AML-193 (cell line): Measurements from ENCODE around the gene YJU2.

Source experiments
- DNase-seq, 2 experiments: peaks; one replicate each; lab custom pipeline; 2025; lab: John Stamatoyannopoulos, UW

Gene YJU2

DNA sequence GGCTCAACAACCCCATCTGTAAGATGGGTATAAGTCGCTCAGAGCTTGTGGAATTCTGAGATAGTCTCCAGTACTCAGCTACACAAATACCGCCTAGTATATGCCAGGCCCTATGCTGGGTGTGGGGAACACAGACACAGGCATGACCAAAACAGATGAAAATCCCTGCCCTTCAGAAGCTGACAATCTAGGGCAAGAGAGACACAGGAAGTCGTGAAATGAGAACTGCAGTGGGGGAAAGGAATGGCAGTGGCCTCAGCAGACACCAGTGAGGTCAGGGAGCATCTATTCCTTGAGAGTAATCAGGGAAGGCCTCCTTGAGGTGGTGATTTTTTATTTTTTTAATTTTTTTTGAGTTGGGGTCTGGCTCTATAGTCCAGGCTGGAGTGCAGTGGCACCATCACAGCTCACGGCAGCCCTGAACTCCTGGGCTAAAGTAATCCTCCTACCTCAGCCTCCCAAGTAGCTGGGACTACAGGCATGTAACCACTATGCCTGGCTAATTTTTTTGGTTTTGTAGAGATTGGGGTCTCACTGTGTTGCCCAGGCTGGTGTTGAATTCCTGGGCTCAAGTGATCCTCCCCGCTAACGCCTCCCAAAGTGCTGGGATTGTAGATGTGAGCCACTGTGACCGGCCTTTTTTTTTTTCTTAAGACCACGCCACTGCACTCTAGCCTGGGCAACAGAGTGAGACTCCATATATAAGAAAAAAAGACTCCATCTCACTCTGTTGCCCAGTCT, 52.1 kb downstream of the YJU2 start:
- DNase-seq = no peak

DNA sequence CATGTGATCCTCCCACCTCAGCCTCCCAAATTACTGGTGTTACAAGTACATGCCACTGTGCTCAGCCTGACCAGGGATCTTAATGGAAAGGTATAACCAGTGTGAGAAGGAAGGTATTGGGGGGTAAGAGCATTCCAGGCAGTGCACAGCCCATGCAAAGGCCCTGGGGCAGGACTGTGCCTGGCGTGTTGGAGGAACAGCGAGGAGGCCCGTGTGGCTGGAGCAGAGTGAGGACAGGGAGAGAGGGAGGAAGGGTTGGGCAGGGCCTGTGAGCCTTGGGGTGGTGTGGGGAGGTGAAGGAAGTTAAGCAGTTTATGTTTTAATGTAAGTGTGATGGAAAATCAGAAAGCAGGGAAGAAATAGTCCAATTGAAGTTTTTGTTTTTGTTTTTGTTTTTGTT, 53.7 kb downstream of the YJU2 start:
- no peak for DNase-seq

- no peak for DNase-seq
These were observed 54.8 kb downstream of the YJU2 start for GRCh38 chr19:4301590-4302242.

DNA sequence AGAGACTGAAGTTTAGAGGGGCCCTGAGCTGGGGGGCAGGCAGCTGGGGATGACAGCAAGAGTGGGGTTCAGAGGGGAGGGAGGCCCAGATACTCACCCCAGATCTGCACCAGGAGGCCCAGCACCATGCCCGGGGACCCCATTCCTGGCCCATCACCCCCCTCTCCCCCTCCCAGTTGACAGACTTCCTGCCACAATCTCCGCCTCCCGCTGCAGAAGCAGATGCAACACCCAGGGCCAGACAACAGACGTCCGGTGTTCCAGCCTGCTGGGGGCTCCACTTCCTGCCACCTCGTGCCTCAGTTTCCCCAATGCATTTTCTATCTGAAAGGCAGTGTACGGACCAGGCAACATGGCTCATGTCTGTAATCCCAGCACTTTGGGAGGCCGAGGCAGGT, 55.4 kb downstream of the YJU2 start, which contains the start of gene TMIGD2:
TSS of gene TMIGD2 (minus strand) at position 147 of the 398 bp plus-strand sequence. CDS start at position 143, 4 bp downstream.
- DNase-seq = no peak

GRCh38 chr19:4303819-4304537, 57.1 kb downstream of the YJU2 start:
- DNase-seq = no peak

DNA sequence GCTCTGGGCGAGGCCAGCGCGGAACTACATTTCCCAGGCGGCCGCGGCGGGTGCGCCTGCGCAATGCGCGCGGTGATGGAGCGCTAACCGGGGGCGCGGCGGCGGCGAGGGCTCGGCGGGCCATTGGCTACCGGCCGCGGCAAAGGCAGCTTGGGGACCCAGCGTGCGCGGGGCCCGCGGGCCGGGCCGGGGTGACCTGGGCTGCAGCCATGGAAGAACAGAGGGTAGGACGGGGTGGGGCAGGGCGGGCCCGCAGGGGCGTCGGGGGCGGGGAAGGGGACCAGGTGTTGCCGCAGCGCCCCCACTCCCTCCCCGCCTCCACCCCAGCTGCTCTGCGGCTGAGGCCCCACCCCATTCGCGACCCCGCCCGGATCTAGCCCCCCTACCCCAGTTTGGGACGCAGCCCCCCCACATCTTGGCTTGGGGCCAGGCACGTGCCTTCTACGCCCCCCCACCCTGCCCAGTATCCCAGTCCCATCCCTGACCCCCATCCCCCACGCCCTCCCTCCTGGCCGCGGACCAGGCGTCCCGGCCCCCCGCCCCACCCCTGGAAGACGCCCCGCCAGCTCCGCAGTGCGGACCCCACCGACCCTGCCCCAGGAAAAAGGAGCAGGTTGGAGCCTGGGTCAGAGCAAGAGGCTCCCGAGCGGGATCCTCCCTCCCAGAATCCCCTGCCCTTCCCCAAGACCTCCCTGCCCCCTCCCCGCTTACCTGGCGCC, 57.8 kb downstream of the YJU2 start, which contains the start of gene FSD1:
TSS of gene FSD1 (plus strand) at position 61 of the 719 bp plus-strand sequence. CDS start at position 210, 149 bp downstream.
- no peak for DNase-seq

DNA sequence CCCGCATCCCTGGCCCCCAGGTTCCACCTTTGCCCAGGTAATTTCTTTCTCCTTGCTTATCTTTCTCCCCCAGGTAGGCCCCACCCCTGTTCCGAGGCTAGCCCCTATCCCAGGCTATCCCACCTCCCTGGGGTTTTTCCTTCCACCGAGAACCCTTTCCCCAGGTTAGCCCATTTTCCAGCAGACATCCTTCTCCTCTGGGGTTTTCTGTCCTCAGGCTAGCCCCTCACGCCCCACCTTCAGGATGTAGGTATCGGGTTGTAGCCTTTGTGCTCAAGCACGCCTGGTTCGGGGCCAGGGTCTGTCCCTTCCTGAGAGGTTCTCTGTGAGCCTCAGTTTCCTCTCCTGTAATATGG, 58.4 kb downstream of the YJU2 start:
- DNase-seq = no peak

GRCh38 chr19:4305659-4306058, 58.8 kb downstream of the YJU2 start:
- DNase-seq = no peak

DNA sequence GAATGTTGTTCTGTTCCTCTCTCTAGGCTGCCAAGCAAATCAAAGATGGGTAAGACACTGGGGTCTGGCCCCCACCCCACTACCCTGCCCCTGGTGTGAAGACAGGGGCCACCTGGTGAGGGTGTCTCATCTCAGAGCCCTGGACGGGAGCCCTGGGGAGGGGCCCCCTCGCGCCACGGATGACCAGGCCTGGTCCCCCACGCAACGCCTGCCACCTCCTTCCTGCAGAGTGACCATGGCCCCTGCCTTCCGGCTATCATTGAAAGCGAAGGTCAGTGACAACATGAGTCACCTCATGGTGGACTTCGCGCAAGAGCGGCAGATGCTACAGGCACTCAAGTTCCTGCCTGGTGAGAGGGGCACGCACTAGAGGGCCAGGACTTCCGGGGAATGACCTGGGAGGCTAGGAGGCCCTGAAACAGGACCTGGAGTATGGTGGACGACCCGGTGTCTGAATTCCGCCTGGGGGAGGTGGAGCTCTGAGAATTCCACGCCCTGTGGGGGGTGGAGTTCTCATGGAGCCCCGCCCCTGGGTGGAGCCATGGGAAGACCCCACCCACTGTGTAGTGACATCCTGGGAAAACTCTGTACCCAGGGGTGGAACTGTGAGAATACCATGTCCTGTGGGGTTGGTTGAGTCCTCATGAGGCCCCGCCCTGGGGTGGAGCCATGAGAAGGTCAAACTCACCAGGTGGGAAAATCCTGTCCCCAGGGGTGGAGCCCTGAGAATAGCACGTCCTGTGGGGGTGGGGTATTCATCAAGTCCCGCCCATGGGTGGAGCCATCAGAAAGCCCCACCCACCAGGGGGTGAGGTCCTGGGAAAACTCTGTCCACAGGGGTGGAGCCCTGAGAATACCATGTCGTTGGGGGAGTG, 63.6 kb downstream of the YJU2 start:
- DNase-seq = no peak

DNA sequence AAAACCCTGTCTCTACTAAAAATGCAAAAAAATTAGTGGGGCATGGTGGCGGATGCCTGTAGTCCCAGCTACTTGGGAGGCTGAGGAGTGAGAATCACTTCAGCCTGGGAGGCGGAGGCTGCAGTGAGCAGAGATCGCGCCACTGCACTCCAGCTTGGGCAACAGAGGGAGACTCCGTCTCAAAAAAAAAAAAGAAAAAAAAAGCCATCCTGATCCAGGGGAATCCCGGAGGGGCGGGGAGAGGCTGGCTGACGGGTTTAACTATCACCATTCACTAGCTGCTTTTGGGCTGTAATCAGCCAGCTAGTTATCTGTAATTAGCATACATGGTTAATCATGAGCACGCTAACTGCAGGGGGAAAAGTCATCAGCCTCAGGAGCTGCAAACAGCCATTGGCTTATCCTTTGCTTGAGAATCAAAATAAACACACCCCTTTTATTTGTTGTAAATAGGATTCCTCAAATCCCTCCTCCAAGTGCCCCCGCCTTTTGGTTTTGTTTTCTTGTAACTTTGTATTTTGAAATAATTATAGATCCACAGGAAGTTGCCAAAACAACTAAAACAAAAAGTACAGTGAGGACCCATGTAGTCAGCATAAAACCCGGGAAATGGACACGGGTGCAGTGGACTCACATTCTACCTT, 67.1 kb downstream of the YJU2 start:
- DNase-seq = no peak

- no peak for DNase-seq
These were observed 70.1 kb downstream of the YJU2 start for GRCh38 chr19:4316956-4317355.

DNA sequence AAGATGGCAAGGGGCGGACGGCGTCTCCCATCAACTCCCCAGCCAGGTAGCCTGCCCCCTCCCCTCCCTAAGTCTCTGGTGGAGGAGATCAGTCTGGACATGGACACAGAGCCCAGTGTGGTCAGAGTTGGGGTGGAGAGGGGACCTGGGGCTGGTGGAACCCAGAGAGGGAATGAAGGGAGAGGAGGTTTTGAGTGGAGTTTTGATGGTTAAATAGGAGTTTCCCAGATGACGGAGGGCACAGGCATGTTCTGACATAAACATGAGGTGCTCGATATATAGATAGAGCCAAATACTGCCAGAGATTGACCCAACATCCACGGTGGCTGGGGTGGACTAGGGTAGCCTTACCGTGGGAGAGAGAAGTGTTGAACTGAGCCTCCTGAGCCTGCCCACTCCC, 71.6 kb downstream of the YJU2 start:
- no peak for DNase-seq
